Measurements from ENCODE around the gene NKX2-3. TPM values are rescaled to one million over a fixed set of nuclear protein-coding genes. Genes with fewer than 3 reads are reported as not detected.

Gene NKX2-3
- total and polyA plus RNA-seq, 2 experiments from 2014 or later = 0.17 TPM; not detected in 1

DNA sequence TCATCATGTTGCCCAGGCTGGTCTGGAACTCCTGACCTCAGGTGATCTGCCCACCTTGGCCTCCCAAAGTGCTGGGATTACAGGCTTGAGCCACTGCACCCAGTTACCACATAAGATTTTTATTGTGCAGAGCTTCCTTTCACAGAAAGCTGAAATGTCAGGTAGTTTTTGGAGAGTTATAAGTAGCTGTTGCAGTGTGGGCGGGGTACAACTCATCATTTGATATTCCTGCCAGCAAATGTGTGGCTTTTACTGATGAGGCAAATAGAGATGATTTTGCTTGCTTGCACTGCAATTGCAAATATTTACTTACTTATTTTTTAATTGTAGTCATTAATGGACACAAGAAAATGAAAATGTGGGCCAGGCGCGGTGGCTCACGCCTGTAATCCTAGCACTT, 32.4 kb downstream of the NKX2-3 start:
- no peaks in the 10 kb centered on the region for H3K9me2 ChIP-seq (replicated peaks; ENCODE audit: insufficient read depth)
- no peak overlapping the region for H3K4me3 ChIP-seq
- 91% methylated on average over 4 of the region's 4 CpGs for WGBS (ENCODE audit: low lambda C conversion rate, missing lambda C conversion rate)

DNA sequence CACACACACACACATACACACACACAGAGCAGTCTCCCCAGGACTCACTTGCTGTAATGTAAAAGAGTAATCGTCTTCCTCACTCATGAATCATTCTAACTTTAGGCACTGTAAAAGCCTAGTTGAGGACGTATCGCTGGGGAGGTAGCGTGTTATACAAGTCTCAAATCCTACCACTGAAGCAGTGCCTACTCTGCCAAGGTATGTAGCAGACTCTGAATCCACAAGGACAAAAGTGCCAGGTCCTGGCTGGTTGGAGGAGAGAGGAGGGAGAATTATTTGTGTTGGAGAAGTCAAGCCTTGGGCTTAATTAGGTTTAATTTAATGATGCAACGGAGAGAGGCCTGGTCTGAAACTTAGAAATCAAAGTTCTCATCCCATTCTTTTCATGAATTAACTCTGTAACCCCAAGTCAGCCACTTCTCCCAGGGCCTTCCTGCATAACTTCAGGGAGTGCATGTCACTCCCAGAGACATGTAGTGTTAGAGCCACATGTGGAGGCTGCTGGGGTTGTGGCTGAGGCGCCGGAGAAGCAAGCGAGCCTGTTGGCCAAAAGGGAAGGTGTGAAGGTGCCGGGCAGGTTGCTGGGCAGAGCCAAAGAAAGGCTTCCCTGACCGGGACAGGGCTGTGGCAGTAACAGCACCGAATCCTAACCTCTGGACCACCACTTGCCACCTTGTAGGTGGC, 36.7 kb downstream of the NKX2-3 start:
- Histone ChIP-seq H3K36me3 (replicated peaks; ENCODE audit: insufficient read depth, low read depth) (no peaks in the 10 kb centered on the region), H3K27ac (no peak overlapping the region), H3K4me1 (ENCODE audit: insufficient read depth) (no peaks in the 10 kb centered on the region), H3K79me2 (no peaks in the 10 kb centered on the region), H3K9me3 (ENCODE audit: low read depth) (no peaks in the 10 kb centered on the region), H3K4me2 (no peak overlapping the region), H4K20me1 (ENCODE audit: insufficient read depth, poor library complexity, severe bottlenecking) (no peaks in the 10 kb centered on the region), H3K9me2 (replicated peaks; ENCODE audit: insufficient read depth) (no peaks in the 10 kb centered on the region), H3K4me3 (no peak overlapping the region), H3K27me3 (peaks cover 3% of the 10 kb centered on the region), H2AFZ (no peak overlapping the region)
- no peak for TF ChIP-seq EZH2 (IDR thresholded peaks at IDR 0.05; ENCODE audit: borderline replicate concordance)
- TF ChIP-seq EZH2phosphoT487 (IDR thresholded peaks at IDR 0.05; ENCODE audit: low read depth, severe bottlenecking, unreplicated experiment) = no peak
- TF ChIP-seq, protein P1, sequence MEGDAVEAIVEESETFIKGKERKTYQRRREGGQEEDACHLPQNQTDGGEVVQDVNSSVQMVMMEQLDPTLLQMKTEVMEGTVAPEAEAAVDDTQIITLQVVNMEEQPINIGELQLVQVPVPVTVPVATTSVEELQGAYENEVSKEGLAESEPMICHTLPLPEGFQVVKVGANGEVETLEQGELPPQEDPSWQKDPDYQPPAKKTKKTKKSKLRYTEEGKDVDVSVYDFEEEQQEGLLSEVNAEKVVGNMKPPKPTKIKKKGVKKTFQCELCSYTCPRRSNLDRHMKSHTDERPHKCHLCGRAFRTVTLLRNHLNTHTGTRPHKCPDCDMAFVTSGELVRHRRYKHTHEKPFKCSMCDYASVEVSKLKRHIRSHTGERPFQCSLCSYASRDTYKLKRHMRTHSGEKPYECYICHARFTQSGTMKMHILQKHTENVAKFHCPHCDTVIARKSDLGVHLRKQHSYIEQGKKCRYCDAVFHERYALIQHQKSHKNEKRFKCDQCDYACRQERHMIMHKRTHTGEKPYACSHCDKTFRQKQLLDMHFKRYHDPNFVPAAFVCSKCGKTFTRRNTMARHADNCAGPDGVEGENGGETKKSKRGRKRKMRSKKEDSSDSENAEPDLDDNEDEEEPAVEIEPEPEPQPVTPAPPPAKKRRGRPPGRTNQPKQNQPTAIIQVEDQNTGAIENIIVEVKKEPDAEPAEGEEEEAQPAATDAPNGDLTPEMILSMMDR (IDR thresholded peaks at IDR 0.05; ENCODE audit: poor library complexity) = no peak
- DNase-seq (ENCODE audit: low spot score) = no peak
- WGBS (ENCODE audit: low lambda C conversion rate, missing lambda C conversion rate) = 82% methylated on average over 11 of the region's 11 CpGs

More for the DNA sequence above, 32.4 kb downstream of the NKX2-3 start:
- Histone ChIP-seq H3K79me2 (no peaks in the 10 kb centered on the region), H3K27ac (no peak overlapping the region), H2AFZ (no peak overlapping the region), H3K36me3 (replicated peaks; ENCODE audit: insufficient read depth, low read depth) (no peaks in the 10 kb centered on the region), H3K9me3 (ENCODE audit: low read depth) (no peaks in the 10 kb centered on the region), H3K4me1 (ENCODE audit: insufficient read depth) (no peaks in the 10 kb centered on the region), H4K20me1 (ENCODE audit: insufficient read depth, poor library complexity, severe bottlenecking) (no peaks in the 10 kb centered on the region), H3K4me2 (no peak overlapping the region), H3K27me3 (peaks cover 3% of the 10 kb centered on the region)
- DNase-seq (ENCODE audit: low spot score) = no peak
- TF ChIP-seq EZH2 (IDR thresholded peaks at IDR 0.05; ENCODE audit: borderline replicate concordance) (no peak), EZH2phosphoT487 (IDR thresholded peaks at IDR 0.05; ENCODE audit: low read depth, severe bottlenecking, unreplicated experiment) (no peak)
- TF ChIP-seq, protein P1 (IDR thresholded peaks at IDR 0.05; ENCODE audit: poor library complexity) = no peak

DNA sequence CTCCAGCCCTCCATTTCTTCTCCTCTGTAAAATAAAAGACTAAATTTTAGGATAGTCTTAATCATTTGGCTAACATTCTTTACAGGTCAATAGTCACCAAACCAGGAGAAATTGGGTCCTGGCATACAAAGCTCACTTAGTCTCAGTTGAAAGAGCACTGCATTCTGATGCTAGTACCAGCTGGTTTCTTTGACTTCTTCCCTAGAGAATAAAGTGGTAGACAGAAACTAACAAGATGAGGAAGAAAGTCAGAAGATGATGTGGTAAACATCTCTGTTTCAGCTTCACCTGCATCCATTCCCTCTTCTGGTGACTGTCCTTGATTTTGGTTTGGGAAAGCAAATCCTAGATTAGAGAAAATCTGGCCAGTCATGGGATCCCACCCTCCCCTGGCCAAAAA, 37.2 kb downstream of the NKX2-3 start:
- H3K9me3 ChIP-seq (ENCODE audit: low read depth) = no peaks in the 10 kb centered on the region
- H3K4me1 ChIP-seq (ENCODE audit: insufficient read depth) = no peaks in the 10 kb centered on the region
- H2AFZ ChIP-seq = no peak overlapping the region
- H4K20me1 ChIP-seq (ENCODE audit: insufficient read depth, poor library complexity, severe bottlenecking) = no peaks in the 10 kb centered on the region
- no peak overlapping the region for H3K4me3 ChIP-seq
- no peaks in the 10 kb centered on the region for H3K79me2 ChIP-seq
- no peak for DNase-seq (ENCODE audit: low spot score)
- no peak overlapping the region for H3K27ac ChIP-seq
- H3K27me3 ChIP-seq = peaks cover 3% of the 10 kb centered on the region
- H3K36me3 ChIP-seq (replicated peaks; ENCODE audit: insufficient read depth, low read depth) = no peaks in the 10 kb centered on the region
- no peaks in the 10 kb centered on the region for H3K9me2 ChIP-seq (replicated peaks; ENCODE audit: insufficient read depth)
- TF ChIP-seq EZH2 (IDR thresholded peaks at IDR 0.05; ENCODE audit: borderline replicate concordance) (no peak), EZH2phosphoT487 (IDR thresholded peaks at IDR 0.05; ENCODE audit: low read depth, severe bottlenecking, unreplicated experiment) (no peak)
- TF ChIP-seq, protein P1 (IDR thresholded peaks at IDR 0.05; ENCODE audit: poor library complexity) = no peak
- no peak overlapping the region for H3K4me2 ChIP-seq
